GM23338 (cell line): Measurements from ENCODE around the gene AHNAK. TPM values are rescaled to one million over a fixed set of nuclear protein-coding genes. Genes with fewer than 3 reads are reported as not detected.

Experiments used
- ATAC-seq: fragments of 200-7000 bp; cut with Tn5 transposase; 3 replicates; pipeline ENCODE4 v1.9.1; 2020
- DNase-seq: peaks from one replicate; pipeline ENCODE4 v3.0.0-alpha.2; 2015; ENCODE audit warnings: low spot score
- H2AFZ ChIP-seq: fragments of 200-600 bp; sonication (generic); 2 replicates; pipeline ENCODE4 v1.8.0; 2016; ENCODE audit warnings: antibody characterized with exemption, mild to moderate bottlenecking, moderate library complexity
- H3F3A ChIP-seq: fragments of 200-600 bp; sonication (generic); replicated peaks from 2 replicates; pipeline ENCODE4 v1.8.0; 2017; ENCODE audit warnings: antibody characterized with exemption, mixed run types, low read depth
- H3K27ac ChIP-seq: fragments of 200-600 bp; sonication (generic); 2 replicates; pipeline ENCODE4 v1.6.1; 2016; ENCODE audit warnings: low read depth
- H3K27me3 ChIP-seq: fragments of 200-600 bp; sonication (generic); 2 replicates; pipeline ENCODE4 v1.8.0; 2016; ENCODE audit warnings: mild to moderate bottlenecking, mixed run types, moderate library complexity; ENCODE audit not compliant: insufficient read depth
- H3K36me3 ChIP-seq: fragments of 200-600 bp; sonication (generic); 2 replicates; pipeline ENCODE4 v1.8.0; 2016; ENCODE audit warnings: mild to moderate bottlenecking; ENCODE audit not compliant: insufficient read depth
- H3K4me1 ChIP-seq: fragments of 200-600 bp; sonication (generic); 2 replicates; pipeline ENCODE4 v1.8.0; 2016; ENCODE audit warnings: mild to moderate bottlenecking, moderate library complexity; ENCODE audit not compliant: insufficient read depth
- H3K4me2 ChIP-seq: fragments of 200-600 bp; sonication (generic); 2 replicates; pipeline ENCODE4 v1.7.1; 2017; ENCODE audit warnings: mixed run types
- H3K4me3 ChIP-seq: fragments of 200-600 bp; sonication (generic); 2 replicates; pipeline ENCODE4 v1.6.1; 2016; ENCODE audit warnings: mixed run types
- H3K79me2 ChIP-seq: fragments of 200-600 bp; sonication (generic); replicated peaks from 2 replicates; pipeline ENCODE4 v1.8.0; 2017; ENCODE audit warnings: mild to moderate bottlenecking; ENCODE audit not compliant: insufficient read depth
- H3K9me2 ChIP-seq: fragments of 200-600 bp; sonication (generic); 2 replicates; pipeline ENCODE4 v1.8.0; 2017; ENCODE audit not compliant: insufficient read depth
- H4K20me1 ChIP-seq: fragments of 200-600 bp; sonication (generic); replicated peaks from 2 replicates; pipeline ENCODE4 v1.8.0; 2017; ENCODE audit warnings: mild to moderate bottlenecking; ENCODE audit not compliant: insufficient read depth
- H3K27ac Mint-ChIP-seq: 2 replicates; pipeline ENCODE4 v1.8.0; 2020; ENCODE audit warnings: inconsistent platforms, mild to moderate bottlenecking, moderate library complexity, mixed read lengths
- H3K27me3 Mint-ChIP-seq: 3 replicates; pipeline ENCODE4 v1.8.0; 2022; ENCODE audit warnings: low read depth, mild to moderate bottlenecking, moderate library complexity, mixed read lengths, inconsistent platforms; ENCODE audit not compliant: insufficient read depth, poor library complexity
- H3K36me3 Mint-ChIP-seq: 3 replicates; pipeline ENCODE4 v1.8.0; 2021; ENCODE audit warnings: low read depth, mild to moderate bottlenecking, inconsistent platforms, moderate library complexity, mixed read lengths
- H3K4me1 Mint-ChIP-seq: 3 replicates; pipeline ENCODE4 v1.8.0; 2020; ENCODE audit warnings: mild to moderate bottlenecking, inconsistent platforms, mixed read lengths
- H3K4me3 Mint-ChIP-seq: 3 replicates; pipeline ENCODE4 v1.8.0; 2021; ENCODE audit warnings: moderate library complexity, mild to moderate bottlenecking, inconsistent platforms, mixed read lengths
- H3K9me3 Mint-ChIP-seq: 3 replicates; pipeline ENCODE4 v1.8.0; 2020; ENCODE audit warnings: moderate library complexity, mild to moderate bottlenecking, inconsistent platforms, mixed read lengths
- CREB1 ChIP-seq: fragments of 250-450 bp; sonication (Bioruptor Pico); IDR thresholded peaks from 2 replicates; pipeline ENCODE4 v1.5.0; 2020; ENCODE audit warnings: low read depth, mild to moderate bottlenecking, moderate library complexity
- CTCF ChIP-seq, 2 experiments: fragments of 200-600 bp in 1 of 2; sonication (generic) in 1 of 2; conservative IDR thresholded peaks; 2 replicates each; pipeline versions ENCODE4 v1.5.1 to v1.6.1; 2016 to 2017; ENCODE audit warnings: antibody characterized with exemption in 2 of 2, low read depth in 2 of 2, mild to moderate bottlenecking in 2 of 2, moderate library complexity in 1 of 2
- ETS1 ChIP-seq: IDR thresholded peaks from 2 replicates; pipeline ENCODE4 v1.6.1; 2016; ENCODE audit warnings: antibody characterized with exemption
- EZH2 ChIP-seq: fragments of 200-600 bp; sonication (generic); IDR thresholded peaks from one replicate; pipeline ENCODE4 v1.8.0; 2017; ENCODE audit warnings: antibody characterized with exemption, mild to moderate bottlenecking, low read depth; ENCODE audit not compliant: unreplicated experiment
- EZH2phosphoT487 ChIP-seq: fragments of 200-600 bp; sonication (generic); IDR thresholded peaks from one replicate; pipeline ENCODE4 v1.8.1; 2018; ENCODE audit warnings: antibody characterized with exemption; ENCODE audit not compliant: unreplicated experiment
- JUNB ChIP-seq: IDR thresholded peaks from one replicate; pipeline ENCODE4 v1.6.1; 2016; ENCODE audit warnings: antibody characterized with exemption; ENCODE audit not compliant: unreplicated experiment
- NANOG ChIP-seq: IDR thresholded peaks from 2 replicates; pipeline ENCODE4 v1.6.1; 2016; ENCODE audit warnings: antibody characterized with exemption, borderline replicate concordance
- POLR2AphosphoS5 ChIP-seq: IDR thresholded peaks from 2 replicates; pipeline ENCODE4 v1.6.1; 2016; ENCODE audit warnings: antibody characterized with exemption, low read depth
- REST ChIP-seq: IDR thresholded peaks from one replicate; pipeline ENCODE4 v1.6.1; 2018; ENCODE audit warnings: antibody characterized with exemption; ENCODE audit not compliant: unreplicated experiment
- STAT1 ChIP-seq: IDR thresholded peaks from one replicate; pipeline ENCODE4 v1.6.1; 2016; ENCODE audit warnings: antibody characterized with exemption; ENCODE audit not compliant: unreplicated experiment
- ZNF114 ChIP-seq: fragments of 250-450 bp; sonication (Bioruptor Pico); IDR thresholded peaks from 2 replicates; pipeline ENCODE4 v1.5.0; 2020; ENCODE audit warnings: mild to moderate bottlenecking, moderate library complexity
- ZNF331 ChIP-seq: fragments of 250-450 bp; sonication (Bioruptor Pico); IDR thresholded peaks from 2 replicates; pipeline ENCODE4 v1.5.0; 2020; ENCODE audit warnings: low read depth, mild to moderate bottlenecking, moderate library complexity
- ZNF462 ChIP-seq: fragments of 250-450 bp; sonication (Bioruptor Pico); IDR thresholded peaks from 2 replicates; pipeline ENCODE4 v1.5.0; 2020; ENCODE audit warnings: mild to moderate bottlenecking, moderate library complexity
- polyA plus RNA-seq: library from polyadenylated mRNA; unstranded; fragments of >200 nt; fragmentation: Nextera tagmentation; extraction: Ambion mirVana; gene quantifications from 2 replicates; pipeline ENCODE4 v1.2.1, GENCODE V29; 2016
- total RNA-seq: library from RNA; depleted of rRNA; stranded (reverse); fragments of >200 nt; shearing (Covaris generic); gene quantifications from 2 replicates; pipeline ENCODE4 v1.2.3, GENCODE V29; 2014

Gene AHNAK
- total and polyA plus RNA-seq, 2 experiments from 2014 or later = 0.91 to 2.1 TPM

GRCh38 chr11:62451241-62451621, 95.4 kb downstream of the AHNAK start:
- Histone ChIP-seq H3K27me3 (no peaks in the 10 kb centered on the region), H3K36me3 (no peaks in the 10 kb centered on the region), H3K4me3 (no peak overlapping the region), H2AFZ (no peak overlapping the region), H3F3A (no peaks in the 10 kb centered on the region), H3K4me1 (no peaks in the 10 kb centered on the region), H3K9me2 (no peaks in the 10 kb centered on the region; the same call in 1 of the 2 replicates), H4K20me1 (no peaks in the 10 kb centered on the region), H3K4me2 (no peak overlapping the region), H3K79me2 (no peaks in the 10 kb centered on the region), H3K27ac (no peak overlapping the region)
- ATAC-seq (no peak), DNase-seq (no peak)
- no peaks in the 10 kb centered on the region for H3K36me3 Mint-ChIP-seq
- H3K4me3 Mint-ChIP-seq = no peak overlapping the region
- H3K27ac Mint-ChIP-seq = no peak overlapping the region
- peaks cover 4% of the 10 kb centered on the region for H3K4me1 Mint-ChIP-seq
- H3K27me3 Mint-ChIP-seq = peaks cover 9% of the 10 kb centered on the region
- H3K9me3 Mint-ChIP-seq = peaks cover 5% of the 10 kb centered on the region; the same call in 1 of the 3 replicates
- TF ChIP-seq CTCF (conservative IDR thresholded peaks at IDR 0.05; ENCODE audit: low read depth in 2 of 2) (no peak), ZNF114 (CRISPR knock-in tag) (no peak), POLR2AphosphoS5 (no peak), CREB1 (CRISPR knock-in tag) (no peak), NANOG (no peak), STAT1 (no peak), EZH2 (no peak), ETS1 (no peak), REST (no peak), EZH2phosphoT487 (no peak), ZNF331 (no peak), JUNB (no peak), ZNF462 (CRISPR knock-in tag) (no peak)
